GM18907 (cell line): ENCODE results near the gene ALDH4A1.

Experiments used
- ATAC-seq: cut with Tn5 transposase; IDR thresholded peaks from one replicate; pipeline ENCODE4 v1.9.1; 2021; ENCODE audit warnings: mild to moderate bottlenecking, moderate library complexity; ENCODE audit not compliant: unreplicated experiment

The ALDH4A1 gene

GRCh38 chr1:18902523-18903290 lies at the start of gene ALDH4A1:
ALDH4A1 (minus strand) TSS chr1:18902555; CDS start chr1:18902523, 32 bp downstream.
- peak; percentile 87 for ATAC-seq

GRCh38 chr1:18951818-18952391 lies 49.5 kb upstream of the ALDH4A1 start:
- ATAC-seq, result peak; percentile 48

GRCh38 chr1:18951416-18951815 lies 49.1 kb upstream of the ALDH4A1 start:
- ATAC-seq, result peak; percentile 6

GRCh38 chr1:18950401-18951026 lies 48.2 kb upstream of the ALDH4A1 start:
- ATAC-seq, result no peak

- no peak for ATAC-seq
These were observed 47.5 kb upstream of the ALDH4A1 start for GRCh38 chr1:18949686-18950400.

GRCh38 chr1:18948913-18949685 lies 46.7 kb upstream of the ALDH4A1 start:
- no peak for ATAC-seq

- no peak for ATAC-seq
These were observed 45.9 kb upstream of the ALDH4A1 start for GRCh38 chr1:18948048-18948912.

- ATAC-seq, result no peak
These were observed 45.2 kb upstream of the ALDH4A1 start for GRCh38 chr1:18947570-18947969.

GRCh38 chr1:18946550-18947381 lies 44.4 kb upstream of the ALDH4A1 start:
- no peak for ATAC-seq

- ATAC-seq, result no peak
These were observed 43.1 kb upstream of the ALDH4A1 start for GRCh38 chr1:18945401-18945849.

- no peak for ATAC-seq
These were observed 42.5 kb upstream of the ALDH4A1 start for GRCh38 chr1:18944810-18945209.

- ATAC-seq, result no peak
These were observed 41.7 kb upstream of the ALDH4A1 start for GRCh38 chr1:18943914-18944572.

- no peak for ATAC-seq
These were observed 40.8 kb upstream of the ALDH4A1 start for GRCh38 chr1:18943162-18943561.

GRCh38 chr1:18942340-18942739 lies 40.0 kb upstream of the ALDH4A1 start:
- no peak for ATAC-seq

GRCh38 chr1:18941221-18942141 lies 39.1 kb upstream of the ALDH4A1 start:
- no peak for ATAC-seq

GRCh38 chr1:18940303-18941020 lies 38.1 kb upstream of the ALDH4A1 start:
- ATAC-seq, result no peak
